HepG2 (cell line): ENCODE data around the gene TAF1A. TPM values are rescaled to one million over a fixed set of nuclear protein-coding genes. Genes with fewer than 3 reads are reported as not detected.

ENCODE experiments used
- GLI4 ChIP-seq: sonication (generic); formaldehyde crosslinking; IDR thresholded peaks from 2 replicates; pipeline ENCODE4 v1.5.1; 2020; ENCODE audit warnings: missing genetic modification reagents, mild to moderate bottlenecking, moderate library complexity, borderline replicate concordance
- GTF3A ChIP-seq: sonication (generic); formaldehyde crosslinking; conservative IDR thresholded peaks from 2 replicates; pipeline ENCODE4 v1.4.0; 2020; ENCODE audit warnings: mild to moderate bottlenecking, missing genetic modification reagents
- MXI1 ChIP-seq: IDR thresholded peaks from 3 replicates; pipeline ENCODE4 v1.6.1; 2012; ENCODE audit warnings: low read depth, low read length, inconsistent platforms, borderline replicate concordance
- NBN ChIP-seq: fragments of 450-650 bp; conservative IDR thresholded peaks from 2 replicates; pipeline ENCODE4 v1.6.1; 2017
- ONECUT2 ChIP-seq: sonication (generic); formaldehyde crosslinking; IDR thresholded peaks from 2 replicates; pipeline ENCODE4 v1.4.0; 2020; ENCODE audit warnings: missing genetic modification reagents
- RFXAP ChIP-seq: sonication (generic); formaldehyde crosslinking; IDR thresholded peaks from 2 replicates; pipeline ENCODE4 v1.4.0; 2020; ENCODE audit warnings: missing genetic modification reagents, borderline replicate concordance
- SIN3B ChIP-seq: fragments of 150-350 bp; IDR thresholded peaks from 2 replicates; pipeline ENCODE4 v1.6.1; 2014; ENCODE audit warnings: low read length
- SIX4 ChIP-seq: sonication (generic); formaldehyde crosslinking; IDR thresholded peaks from 2 replicates; pipeline ENCODE4 v1.4.0; 2020; ENCODE audit warnings: missing genetic modification reagents
- TBX2 ChIP-seq: sonication (generic); formaldehyde crosslinking; IDR thresholded peaks from 2 replicates; pipeline ENCODE4 v1.5.0; 2020; ENCODE audit warnings: missing genetic modification reagents, mild to moderate bottlenecking, borderline replicate concordance
- TRIM24 ChIP-seq: sonication (generic); formaldehyde crosslinking; IDR thresholded peaks from 2 replicates; pipeline ENCODE4 v1.8.0; 2022; ENCODE audit warnings: mild to moderate bottlenecking, missing genetic modification reagents
- ZNF674 ChIP-seq: sonication (generic); formaldehyde crosslinking; IDR thresholded peaks from 2 replicates; pipeline ENCODE4 v1.5.0; 2020; ENCODE audit warnings: low read depth, mild to moderate bottlenecking, missing genetic modification reagents
- ZNF841 ChIP-seq: sonication (generic); formaldehyde crosslinking; IDR thresholded peaks from 2 replicates; pipeline ENCODE4 v1.8.1; 2023; ENCODE audit warnings: missing genetic modification reagents, borderline replicate concordance
- polyA plus RNA-seq, 8 experiments: library from polyadenylated mRNA; depleted of rRNA in 3 of 8; stranded (reverse) in 7 of 8; unstranded in 1 of 8; fragments of >200 nt; fragmentation: Illumina TruSeq in 4 of 8; extraction: Trizol in 4 of 8; gene quantifications; 2 replicates each; pipeline versions ENCODE4 v1.2.1 to v1.2.3, GENCODE V29; 2011 to 2016; ENCODE audit warnings: low read depth in 4 of 8, missing spikeins in 1 of 8, mixed read lengths in 1 of 8; ENCODE audit not compliant: insufficient read depth in 1 of 8
- total RNA-seq, 5 experiments: library from RNA; depleted of rRNA; stranded (reverse); fragments of >200 nt; fragmentation: Illumina TruSeq; extraction: Trizol; gene quantifications; 2 replicates each; pipeline ENCODE4 v1.2.3, GENCODE V29; 2016; ENCODE audit warnings: low read depth in 1 of 5
- TF ChIP-seq, protein P1 (sequence below): sonication (generic); formaldehyde crosslinking; IDR thresholded peaks from 2 replicates; pipeline ENCODE4 v1.4.0; 2020; ENCODE audit warnings: missing genetic modification reagents, borderline replicate concordance
- TF ChIP-seq, protein P2 (sequence below): sonication (generic); formaldehyde crosslinking; IDR thresholded peaks from 2 replicates; pipeline ENCODE4 v1.4.0; 2020; ENCODE audit warnings: mild to moderate bottlenecking, missing genetic modification reagents
- TF ChIP-seq, protein P3 (sequence below): sonication (generic); formaldehyde crosslinking; IDR thresholded peaks from 2 replicates; pipeline ENCODE4 v1.4.0; 2020; ENCODE audit warnings: low read depth, mild to moderate bottlenecking, missing genetic modification reagents
- TF ChIP-seq, protein P4 (sequence below): sonication (generic); formaldehyde crosslinking; IDR thresholded peaks from 2 replicates; pipeline ENCODE4 v1.5.1; 2020; ENCODE audit warnings: mild to moderate bottlenecking, missing genetic modification reagents

Gene TAF1A
- total and polyA plus RNA-seq, 2 of the 13 experiments (the other 11 are each of a cell fraction or from before 2014, with no cell fraction given) = 3.3 to 10.7 TPM

DNA sequence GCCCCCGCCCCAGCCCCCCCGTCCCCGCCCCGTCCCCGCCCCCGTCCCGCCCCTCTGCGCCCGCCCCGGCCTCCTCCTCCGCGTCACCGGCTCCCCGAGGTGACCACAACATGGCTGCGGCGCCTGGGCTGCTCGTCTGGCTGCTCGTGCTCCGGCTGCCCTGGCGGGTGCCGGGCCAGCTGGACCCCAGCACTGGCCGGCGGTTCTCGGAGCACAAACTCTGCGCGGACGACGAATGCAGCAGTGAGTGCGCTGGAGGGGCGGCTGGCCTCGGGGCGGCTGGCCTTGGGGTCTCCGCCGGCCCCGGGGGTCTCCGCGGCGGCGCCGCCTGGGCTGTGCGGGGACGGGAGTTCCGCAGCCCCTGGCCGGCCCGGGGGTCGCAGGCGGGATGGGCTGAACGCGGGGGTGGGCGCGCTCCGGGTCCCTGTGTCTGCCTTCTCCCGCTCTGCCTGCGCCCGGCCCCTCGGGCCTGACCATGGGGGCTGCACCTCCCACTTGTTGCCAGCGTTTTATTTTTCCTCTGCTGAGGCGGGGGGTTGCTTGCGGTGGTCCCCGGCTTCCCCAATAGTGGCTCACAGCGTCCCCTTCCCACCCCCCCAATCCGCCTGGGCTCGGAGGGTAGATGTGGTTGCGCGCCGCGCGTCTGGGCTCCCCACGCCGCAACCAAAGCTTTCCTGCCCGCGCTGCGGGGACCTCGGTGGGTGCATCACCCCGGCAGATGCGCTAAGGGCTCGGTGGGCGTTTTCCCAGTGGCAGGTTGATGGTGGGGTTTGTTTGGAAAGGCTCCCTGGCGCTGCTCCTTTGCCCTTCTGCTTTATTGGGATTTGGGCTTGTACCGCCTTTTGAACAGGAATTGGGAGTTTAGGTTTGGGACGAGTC, 28.5 kb upstream of the TAF1A start, which contains the start of gene MIA3 (continued):
- TF ChIP-seq, protein P1, sequence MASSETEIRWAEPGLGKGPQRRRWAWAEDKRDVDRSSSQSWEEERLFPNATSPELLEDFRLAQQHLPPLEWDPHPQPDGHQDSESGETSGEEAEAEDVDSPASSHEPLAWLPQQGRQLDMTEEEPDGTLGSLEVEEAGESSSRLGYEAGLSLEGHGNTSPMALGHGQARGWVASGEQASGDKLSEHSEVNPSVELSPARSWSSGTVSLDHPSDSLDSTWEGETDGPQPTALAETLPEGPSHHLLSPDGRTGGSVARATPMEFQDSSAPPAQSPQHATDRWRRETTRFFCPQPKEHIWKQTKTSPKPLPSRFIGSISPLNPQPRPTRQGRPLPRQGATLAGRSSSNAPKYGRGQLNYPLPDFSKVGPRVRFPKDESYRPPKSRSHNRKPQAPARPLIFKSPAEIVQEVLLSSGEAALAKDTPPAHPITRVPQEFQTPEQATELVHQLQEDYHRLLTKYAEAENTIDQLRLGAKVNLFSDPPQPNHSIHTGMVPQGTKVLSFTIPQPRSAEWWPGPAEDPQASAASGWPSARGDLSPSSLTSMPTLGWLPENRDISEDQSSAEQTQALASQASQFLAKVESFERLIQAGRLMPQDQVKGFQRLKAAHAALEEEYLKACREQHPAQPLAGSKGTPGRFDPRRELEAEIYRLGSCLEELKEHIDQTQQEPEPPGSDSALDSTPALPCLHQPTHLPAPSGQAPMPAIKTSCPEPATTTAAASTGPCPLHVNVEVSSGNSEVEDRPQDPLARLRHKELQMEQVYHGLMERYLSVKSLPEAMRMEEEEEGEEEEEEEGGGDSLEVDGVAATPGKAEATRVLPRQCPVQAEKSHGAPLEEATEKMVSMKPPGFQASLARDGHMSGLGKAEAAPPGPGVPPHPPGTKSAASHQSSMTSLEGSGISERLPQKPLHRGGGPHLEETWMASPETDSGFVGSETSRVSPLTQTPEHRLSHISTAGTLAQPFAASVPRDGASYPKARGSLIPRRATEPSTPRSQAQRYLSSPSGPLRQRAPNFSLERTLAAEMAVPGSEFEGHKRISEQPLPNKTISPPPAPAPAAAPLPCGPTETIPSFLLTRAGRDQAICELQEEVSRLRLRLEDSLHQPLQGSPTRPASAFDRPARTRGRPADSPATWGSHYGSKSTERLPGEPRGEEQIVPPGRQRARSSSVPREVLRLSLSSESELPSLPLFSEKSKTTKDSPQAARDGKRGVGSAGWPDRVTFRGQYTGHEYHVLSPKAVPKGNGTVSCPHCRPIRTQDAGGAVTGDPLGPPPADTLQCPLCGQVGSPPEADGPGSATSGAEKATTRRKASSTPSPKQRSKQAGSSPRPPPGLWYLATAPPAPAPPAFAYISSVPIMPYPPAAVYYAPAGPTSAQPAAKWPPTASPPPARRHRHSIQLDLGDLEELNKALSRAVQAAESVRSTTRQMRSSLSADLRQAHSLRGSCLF (CRISPR knock-in tag) = no peak
- no peak for TF ChIP-seq ZNF841 (CRISPR knock-in tag)
- no peak for TF ChIP-seq GLI4 (CRISPR knock-in tag)
- TF ChIP-seq GTF3A (CRISPR knock-in tag) = no peak
- no peak for TF ChIP-seq SIN3B
- no peak for TF ChIP-seq TRIM24 (CRISPR knock-in tag)
- no peak for TF ChIP-seq ONECUT2 (CRISPR knock-in tag)
- no peak; the same call in 2 of the 3 replicates for TF ChIP-seq MXI1
- TF ChIP-seq, protein P2, sequence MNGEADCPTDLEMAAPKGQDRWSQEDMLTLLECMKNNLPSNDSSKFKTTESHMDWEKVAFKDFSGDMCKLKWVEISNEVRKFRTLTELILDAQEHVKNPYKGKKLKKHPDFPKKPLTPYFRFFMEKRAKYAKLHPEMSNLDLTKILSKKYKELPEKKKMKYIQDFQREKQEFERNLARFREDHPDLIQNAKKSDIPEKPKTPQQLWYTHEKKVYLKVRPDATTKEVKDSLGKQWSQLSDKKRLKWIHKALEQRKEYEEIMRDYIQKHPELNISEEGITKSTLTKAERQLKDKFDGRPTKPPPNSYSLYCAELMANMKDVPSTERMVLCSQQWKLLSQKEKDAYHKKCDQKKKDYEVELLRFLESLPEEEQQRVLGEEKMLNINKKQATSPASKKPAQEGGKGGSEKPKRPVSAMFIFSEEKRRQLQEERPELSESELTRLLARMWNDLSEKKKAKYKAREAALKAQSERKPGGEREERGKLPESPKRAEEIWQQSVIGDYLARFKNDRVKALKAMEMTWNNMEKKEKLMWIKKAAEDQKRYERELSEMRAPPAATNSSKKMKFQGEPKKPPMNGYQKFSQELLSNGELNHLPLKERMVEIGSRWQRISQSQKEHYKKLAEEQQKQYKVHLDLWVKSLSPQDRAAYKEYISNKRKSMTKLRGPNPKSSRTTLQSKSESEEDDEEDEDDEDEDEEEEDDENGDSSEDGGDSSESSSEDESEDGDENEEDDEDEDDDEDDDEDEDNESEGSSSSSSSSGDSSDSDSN (CRISPR knock-in tag) = peak; percentile 48; the same call in 1 of the 2 replicates
- no peak for TF ChIP-seq SIX4 (CRISPR knock-in tag)
- 0 out of 2 replicates have a peak, but pooled peaks have one; percentile 24 for TF ChIP-seq TBX2 (CRISPR knock-in tag)
- TF ChIP-seq, protein P3, sequence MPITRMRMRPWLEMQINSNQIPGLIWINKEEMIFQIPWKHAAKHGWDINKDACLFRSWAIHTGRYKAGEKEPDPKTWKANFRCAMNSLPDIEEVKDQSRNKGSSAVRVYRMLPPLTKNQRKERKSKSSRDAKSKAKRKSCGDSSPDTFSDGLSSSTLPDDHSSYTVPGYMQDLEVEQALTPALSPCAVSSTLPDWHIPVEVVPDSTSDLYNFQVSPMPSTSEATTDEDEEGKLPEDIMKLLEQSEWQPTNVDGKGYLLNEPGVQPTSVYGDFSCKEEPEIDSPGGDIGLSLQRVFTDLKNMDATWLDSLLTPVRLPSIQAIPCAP = no peak
- TF ChIP-seq, protein P4, sequence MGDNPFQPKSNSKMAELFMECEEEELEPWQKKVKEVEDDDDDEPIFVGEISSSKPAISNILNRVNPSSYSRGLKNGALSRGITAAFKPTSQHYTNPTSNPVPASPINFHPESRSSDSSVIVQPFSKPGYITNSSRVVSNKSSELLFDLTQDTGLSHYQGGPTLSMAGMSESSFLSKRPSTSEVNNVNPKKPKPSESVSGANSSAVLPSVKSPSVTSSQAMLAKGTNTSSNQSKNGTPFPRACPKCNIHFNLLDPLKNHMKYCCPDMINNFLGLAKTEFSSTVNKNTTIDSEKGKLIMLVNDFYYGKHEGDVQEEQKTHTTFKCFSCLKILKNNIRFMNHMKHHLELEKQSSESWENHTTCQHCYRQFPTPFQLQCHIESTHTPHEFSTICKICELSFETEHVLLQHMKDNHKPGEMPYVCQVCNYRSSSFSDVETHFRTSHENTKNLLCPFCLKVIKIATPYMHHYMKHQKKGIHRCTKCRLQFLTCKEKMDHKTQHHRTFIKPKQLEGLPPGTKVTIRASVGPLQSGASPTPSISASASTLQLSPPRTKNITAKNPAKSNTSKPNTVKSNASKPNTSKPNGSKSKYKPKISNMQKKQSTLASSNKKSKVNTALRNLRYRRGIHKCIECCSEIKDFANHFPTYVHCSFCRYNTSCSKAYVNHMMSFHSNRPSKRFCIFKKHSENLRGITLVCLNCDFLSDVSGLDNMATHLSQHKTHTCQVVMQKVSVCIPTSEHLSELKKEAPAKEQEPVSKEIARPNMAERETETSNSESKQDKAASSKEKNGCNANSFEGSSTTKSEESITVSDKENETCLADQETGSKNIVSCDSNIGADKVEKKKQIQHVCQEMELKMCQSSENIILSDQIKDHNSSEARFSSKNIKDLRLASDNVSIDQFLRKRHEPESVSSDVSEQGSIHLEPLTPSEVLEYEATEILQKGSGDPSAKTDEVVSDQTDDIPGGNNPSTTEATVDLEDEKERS (CRISPR knock-in tag) = no peak
- TF ChIP-seq NBN = no peak
- peak; percentile 23; the same call in 1 of the 2 replicates for TF ChIP-seq ZNF674 (CRISPR knock-in tag)
- no peak for TF ChIP-seq RFXAP (CRISPR knock-in tag)
